Panc1 (cell line): Measurements from ENCODE around the gene KDM4B. TPM values are rescaled to one million over a fixed set of nuclear protein-coding genes. Genes with fewer than 3 reads are reported as not detected.

Experiments
- ATAC-seq: fragments of 200-7000 bp; cut with Tn5 transposase; 2 replicates; pipeline ENCODE4 v1.9.1; 2020; ENCODE audit warnings: mild to moderate bottlenecking, moderate library complexity
- BruUV-seq: library from RNA; stranded (reverse); fragments of 400-500 nt; replicated peaks from 2 replicates; lab custom pipeline; 2021; lab: Mats Ljungman, UMichigan
- CTCF ChIA-PET: fragments of 300-600 bp; sonication (Branson Sonifier 250); formaldehyde crosslinking; loops from one replicate; lab custom pipeline; 2022; ENCODE audit warnings: antibody characterized with exemption; lab: Charles Lee
- POLR2A ChIA-PET: fragments of 300-600 bp; sonication (Branson Sonifier 250); formaldehyde crosslinking; loops from one replicate; lab custom pipeline; 2022; ENCODE audit warnings: antibody characterized with exemption; lab: Charles Lee
- DNase-seq: peaks from one replicate; pipeline ENCODE4 v3.0.0-alpha.2; 2010; ENCODE audit warnings: low read depth, low spot score
- H3K27ac ChIP-seq: 2 replicates; pipeline ENCODE4 v1.5.1; 2011; ENCODE audit warnings: mild to moderate bottlenecking, low read length, inconsistent platforms
- H3K27me3 ChIP-seq: fragments of 200-500 bp; sonication (Bioruptor generic); 2 replicates; pipeline ENCODE4 v1.6.0; 2014; ENCODE audit warnings: low read length, inconsistent platforms; ENCODE audit not compliant: control insufficient read depth, insufficient read depth
- H3K36me3 ChIP-seq: fragments of 200-500 bp; sonication (Bioruptor generic); 2 replicates; pipeline ENCODE4 v1.5.1; 2014; ENCODE audit warnings: inconsistent platforms, mild to moderate bottlenecking, low read length, moderate library complexity; ENCODE audit not compliant: control insufficient read depth, insufficient read depth
- H3K4me1 ChIP-seq: 2 replicates; pipeline ENCODE4 v1.5.1; 2011; ENCODE audit warnings: inconsistent platforms, mild to moderate bottlenecking, low read length, moderate library complexity; ENCODE audit not compliant: control insufficient read depth, insufficient read depth
- H3K4me3 ChIP-seq, 2 experiments: 2 replicates each; pipeline ENCODE4 v1.5.1; 2011 to 2012; ENCODE audit warnings: low read depth in 2 of 2, low read length in 2 of 2, mild to moderate bottlenecking in 2 of 2, inconsistent platforms in 1 of 2, moderate library complexity in 1 of 2
- H3K9me3 ChIP-seq: fragments of 200-500 bp; sonication (Bioruptor generic); 2 replicates; pipeline ENCODE4 v1.5.1; 2014; ENCODE audit warnings: low read depth, mild to moderate bottlenecking, inconsistent platforms, low read length, moderate library complexity; ENCODE audit not compliant: control insufficient read depth, insufficient read depth
- POLR2AphosphoS5 ChIP-seq: IDR thresholded peaks from 2 replicates; pipeline ENCODE4 v1.6.1; 2012; ENCODE audit warnings: mild to moderate bottlenecking, low read depth, low read length, moderate library complexity
- SIN3A ChIP-seq: IDR thresholded peaks from 2 replicates; pipeline ENCODE4 v1.6.1; 2012; ENCODE audit warnings: low read depth, mild to moderate bottlenecking, low read length, moderate library complexity, borderline replicate concordance; ENCODE audit not compliant: insufficient read depth
- TCF7L2 ChIP-seq: IDR thresholded peaks from 2 replicates; pipeline ENCODE4 v1.6.1; 2011; ENCODE audit warnings: mild to moderate bottlenecking, low read depth, low read length, inconsistent platforms
- in situ Hi-C: cut with HindIII; loops from 2 replicates; pipeline ENCODE4 v1.10.0; 2016; ENCODE audit warnings: low sequenced_read_pairs, low pct_unique_long_range_greater_than_20kb
- intact Hi-C: fragments of 100-400 bp; cut with micrococcal nuclease; formaldehyde crosslinking; loops from one replicate; pipeline ENCODE4 v1.10.0; 2022; ENCODE audit not compliant: unreplicated experiment
- total RNA-seq: library from RNA; stranded (reverse); gene quantifications from one replicate; pipeline ENCODE4 v1.2.1, GENCODE V29; 2021; ENCODE audit not compliant: unreplicated experiment
- TF ChIP-seq, protein P1 (sequence below), 2 experiments: IDR thresholded peaks; 2 replicates each; pipeline ENCODE4 v1.6.1; 2011 to 2012; ENCODE audit warnings: low read depth in 2 of 2, control low read depth in 1 of 2, low read length in 1 of 2, mild to moderate bottlenecking in 1 of 2, moderate library complexity in 1 of 2; ENCODE audit not compliant: insufficient read depth in 1 of 2
- TF ChIP-seq, protein P2 (sequence below): fragments of 450-650 bp; IDR thresholded peaks from 2 replicates; pipeline ENCODE4 v1.5.1; 2017; ENCODE audit warnings: mild to moderate bottlenecking

Gene KDM4B
- total RNA-seq, 1 experiment from 2014 or later: 18.4 TPM

GRCh38 chr19:5000120-5000611 lies 31.3 kb downstream of the KDM4B start:
- H3K36me3 ChIP-seq: no peaks in the 10 kb centered on the region
- no peaks in the 10 kb centered on the region for H3K27me3 ChIP-seq
- TF ChIP-seq TCF7L2: no peak
- no peak for TF ChIP-seq POLR2AphosphoS5
- TF ChIP-seq, protein P1, sequence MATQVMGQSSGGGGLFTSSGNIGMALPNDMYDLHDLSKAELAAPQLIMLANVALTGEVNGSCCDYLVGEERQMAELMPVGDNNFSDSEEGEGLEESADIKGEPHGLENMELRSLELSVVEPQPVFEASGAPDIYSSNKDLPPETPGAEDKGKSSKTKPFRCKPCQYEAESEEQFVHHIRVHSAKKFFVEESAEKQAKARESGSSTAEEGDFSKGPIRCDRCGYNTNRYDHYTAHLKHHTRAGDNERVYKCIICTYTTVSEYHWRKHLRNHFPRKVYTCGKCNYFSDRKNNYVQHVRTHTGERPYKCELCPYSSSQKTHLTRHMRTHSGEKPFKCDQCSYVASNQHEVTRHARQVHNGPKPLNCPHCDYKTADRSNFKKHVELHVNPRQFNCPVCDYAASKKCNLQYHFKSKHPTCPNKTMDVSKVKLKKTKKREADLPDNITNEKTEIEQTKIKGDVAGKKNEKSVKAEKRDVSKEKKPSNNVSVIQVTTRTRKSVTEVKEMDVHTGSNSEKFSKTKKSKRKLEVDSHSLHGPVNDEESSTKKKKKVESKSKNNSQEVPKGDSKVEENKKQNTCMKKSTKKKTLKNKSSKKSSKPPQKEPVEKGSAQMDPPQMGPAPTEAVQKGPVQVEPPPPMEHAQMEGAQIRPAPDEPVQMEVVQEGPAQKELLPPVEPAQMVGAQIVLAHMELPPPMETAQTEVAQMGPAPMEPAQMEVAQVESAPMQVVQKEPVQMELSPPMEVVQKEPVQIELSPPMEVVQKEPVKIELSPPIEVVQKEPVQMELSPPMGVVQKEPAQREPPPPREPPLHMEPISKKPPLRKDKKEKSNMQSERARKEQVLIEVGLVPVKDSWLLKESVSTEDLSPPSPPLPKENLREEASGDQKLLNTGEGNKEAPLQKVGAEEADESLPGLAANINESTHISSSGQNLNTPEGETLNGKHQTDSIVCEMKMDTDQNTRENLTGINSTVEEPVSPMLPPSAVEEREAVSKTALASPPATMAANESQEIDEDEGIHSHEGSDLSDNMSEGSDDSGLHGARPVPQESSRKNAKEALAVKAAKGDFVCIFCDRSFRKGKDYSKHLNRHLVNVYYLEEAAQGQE (IDR thresholded peaks at IDR 0.05; ENCODE audit: insufficient read depth in 1 of 2, low read depth in 2 of 2, low read length in 1 of 2): no peak
- no peak for TF ChIP-seq SIN3A
- TF ChIP-seq, protein P2, sequence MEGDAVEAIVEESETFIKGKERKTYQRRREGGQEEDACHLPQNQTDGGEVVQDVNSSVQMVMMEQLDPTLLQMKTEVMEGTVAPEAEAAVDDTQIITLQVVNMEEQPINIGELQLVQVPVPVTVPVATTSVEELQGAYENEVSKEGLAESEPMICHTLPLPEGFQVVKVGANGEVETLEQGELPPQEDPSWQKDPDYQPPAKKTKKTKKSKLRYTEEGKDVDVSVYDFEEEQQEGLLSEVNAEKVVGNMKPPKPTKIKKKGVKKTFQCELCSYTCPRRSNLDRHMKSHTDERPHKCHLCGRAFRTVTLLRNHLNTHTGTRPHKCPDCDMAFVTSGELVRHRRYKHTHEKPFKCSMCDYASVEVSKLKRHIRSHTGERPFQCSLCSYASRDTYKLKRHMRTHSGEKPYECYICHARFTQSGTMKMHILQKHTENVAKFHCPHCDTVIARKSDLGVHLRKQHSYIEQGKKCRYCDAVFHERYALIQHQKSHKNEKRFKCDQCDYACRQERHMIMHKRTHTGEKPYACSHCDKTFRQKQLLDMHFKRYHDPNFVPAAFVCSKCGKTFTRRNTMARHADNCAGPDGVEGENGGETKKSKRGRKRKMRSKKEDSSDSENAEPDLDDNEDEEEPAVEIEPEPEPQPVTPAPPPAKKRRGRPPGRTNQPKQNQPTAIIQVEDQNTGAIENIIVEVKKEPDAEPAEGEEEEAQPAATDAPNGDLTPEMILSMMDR: no peak
- in situ Hi-C loops: no loop called here
- ChIA-PET CTCF (no interaction called here), POLR2A (no interaction called here)
- no peak overlapping the region for H3K27ac ChIP-seq
- peaks cover 5% of the 10 kb centered on the region; the same call in 1 of the 2 replicates for H3K4me1 ChIP-seq
- BruUV-seq: no TSS peak
- no peak for DNase-seq
- no peak for ATAC-seq
- H3K4me3 ChIP-seq: no peak overlapping the region
- intact Hi-C loops: no loop called here
- no peaks in the 10 kb centered on the region for H3K9me3 ChIP-seq

GRCh38 chr19:5001615-5002014 lies 32.7 kb downstream of the KDM4B start:
- Histone ChIP-seq H3K36me3 (no peaks in the 10 kb centered on the region), H3K4me1 (peaks cover 5% of the 10 kb centered on the region; the same call in 1 of the 2 replicates), H3K27me3 (no peaks in the 10 kb centered on the region), H3K4me3 (no peak overlapping the region), H3K9me3 (no peaks in the 10 kb centered on the region), H3K27ac (no peak overlapping the region)
- in situ Hi-C loops (no loop called here), intact Hi-C loops (no loop called here)
- POLR2A ChIA-PET: interaction anchor here (0.6 kb wide), 1 partner anchor 151 kb away, joined by 7 read pairs; no protein-coding TSS in a partner anchor
- ATAC-seq (peak; percentile 66; the same call in 1 of the 2 replicates), DNase-seq (peak; percentile 8)
- TF ChIP-seq, protein P2: peak; percentile 82
- TF ChIP-seq SIN3A: no peak
- CTCF ChIA-PET: interaction anchor here (0.6 to 1.6 kb wide), 7 partner anchors 21 to 323 kb away, joined by 3 to 7 read pairs (median 5); no protein-coding TSS in a partner anchor
- no TSS peak for BruUV-seq
